Adipose tissue (tissue), 3 donors: ENCODE data around the gene FUBP3. TPM values are rescaled to one million over a fixed set of nuclear protein-coding genes. Genes with fewer than 3 reads are reported as not detected.

Experiments
- H3K27ac ChIP-seq: one replicate; pipeline ENCODE4 v1.5.1; 2013; ENCODE audit warnings: low read depth, low read length
- WGBS, 3 donors: extraction: QIAGEN DNeasy Blood & Tissue Kit; methylation state at CpG; one replicate each; pipeline ENCODE4 v1.1.7; 2013; 5-methylcytosine and 5-hydroxymethylcytosine counted together
- polyA plus RNA-seq, 3 donors: library from polyadenylated mRNA; stranded (reverse); fragments of 200-250 nt; gene quantifications; one replicate each; pipeline ENCODE4 v1.2.3, GENCODE V29; 2013
- donor health status: healthy with polysubstance abuse.
- donor health status: Bipolar disorder and iron deficiency.
- donor health status: healthy.

Gene FUBP3
- polyA plus RNA-seq, 3 donors = 13.3 to 27.9 (median 23.1) TPM

DNA sequence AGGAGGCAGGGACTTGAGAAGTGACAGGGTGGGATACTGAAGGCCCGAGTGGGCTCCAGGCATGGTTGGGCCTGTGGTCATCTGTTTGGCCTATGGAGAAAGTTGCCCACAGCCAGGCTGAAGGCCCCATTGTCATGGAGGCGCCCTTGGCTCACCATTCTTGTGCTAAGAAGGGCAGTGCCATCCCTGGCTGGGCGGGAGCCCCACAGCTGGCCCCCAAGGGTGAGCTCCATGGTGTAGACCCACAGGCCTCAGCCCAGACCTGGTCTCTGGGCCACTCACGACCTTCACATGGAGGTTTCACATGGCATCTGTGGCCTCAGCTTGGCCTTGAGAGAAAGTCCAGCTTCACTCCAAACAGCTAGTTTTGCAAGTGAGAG is 50.7 kb downstream of the FUBP3 start:
- 90 to 96% (median 96%) methylated on average over 4 of the region's 4 CpGs for WGBS, 3 donors
- no peak overlapping the region for H3K27ac ChIP-seq

GRCh38 chr9:130630506-130631330 is 51.3 kb downstream of the FUBP3 start:
- H3K27ac ChIP-seq = no peak overlapping the region
- WGBS, 3 donors = 90 to 95% (median 92%) methylated on average over 27 of the region's 27 CpGs

DNA sequence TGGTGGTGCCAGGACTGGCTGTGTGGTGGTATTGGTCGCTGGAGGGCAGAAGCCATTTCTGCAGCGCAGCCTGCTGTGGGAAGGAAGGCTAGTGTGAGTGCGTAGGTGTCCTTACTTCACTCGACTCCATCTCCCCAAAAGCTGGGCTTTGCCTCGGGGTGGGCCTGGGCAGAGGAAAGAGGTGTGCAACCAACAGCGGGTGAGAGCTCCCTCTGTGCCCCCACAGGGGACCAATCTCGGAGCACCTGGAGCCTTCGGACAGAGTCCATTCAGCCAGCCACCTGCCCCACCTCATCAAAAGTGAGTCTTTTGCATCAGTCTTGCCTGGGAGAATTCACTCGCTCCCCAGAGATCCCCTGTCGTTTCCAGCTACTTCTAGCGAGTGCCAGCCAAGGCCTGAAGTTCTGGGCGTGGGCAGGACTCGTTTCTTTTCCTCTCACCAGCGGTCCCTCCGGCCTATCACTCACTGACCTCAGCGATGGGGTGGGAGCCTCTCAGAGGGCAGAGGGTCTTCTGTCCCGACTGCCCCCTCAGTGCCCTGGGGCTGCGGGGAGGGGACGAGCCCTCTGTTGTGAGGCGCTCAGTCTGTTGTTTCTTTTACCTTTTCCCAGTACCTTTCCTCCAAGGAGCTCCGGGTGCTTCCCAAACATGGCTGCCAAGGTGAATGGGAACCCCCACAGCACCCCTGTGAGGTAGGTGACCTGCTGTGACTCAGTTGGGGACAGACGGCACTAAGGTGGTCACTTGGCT is 52.1 kb downstream of the FUBP3 start:
- WGBS, 3 donors = 93 to 94% (median 94%) methylated on average over 21 to 22 of the region's 22 CpGs
- H3K27ac ChIP-seq = no peak overlapping the region

DNA sequence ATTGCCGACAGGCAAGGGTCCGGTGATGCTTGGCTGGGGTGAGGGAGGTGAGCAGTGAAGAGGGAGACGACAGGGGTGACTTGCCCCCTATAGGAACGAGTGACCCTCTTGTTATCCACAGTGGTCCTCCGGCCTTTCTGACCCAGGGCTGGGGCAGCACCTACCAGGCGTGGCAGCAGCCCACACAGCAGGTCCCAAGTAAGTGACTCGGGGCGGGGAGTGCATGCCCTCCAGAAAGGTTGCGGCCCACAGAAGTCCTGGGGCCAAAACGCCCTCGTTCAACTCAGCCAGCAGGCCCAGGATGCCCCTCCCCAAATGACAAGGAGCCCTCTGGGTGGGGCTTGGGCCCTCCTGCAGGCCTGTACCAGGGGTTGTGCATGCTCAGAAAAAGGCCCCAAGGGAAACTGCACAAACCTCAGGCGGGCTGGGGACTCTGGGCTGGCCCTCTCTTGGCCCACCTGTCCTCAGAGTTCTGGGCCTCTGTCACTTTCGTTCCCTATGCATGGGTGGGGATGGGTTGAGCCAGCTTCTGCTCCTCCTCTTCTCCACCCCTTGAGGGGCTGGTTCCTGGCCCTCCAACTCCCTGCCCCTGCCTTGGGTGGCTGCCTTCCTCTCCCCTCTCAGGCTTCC is 52.8 kb downstream of the FUBP3 start:
- 85 to 88% (median 86%) methylated on average over 10 to 13 of the region's 13 CpGs for WGBS, 3 donors
- no peak overlapping the region for H3K27ac ChIP-seq

GRCh38 chr9:130632841-130633240 is 53.5 kb downstream of the FUBP3 start:
- H3K27ac ChIP-seq = no peak overlapping the region
- WGBS, 3 donors = 94 to 96% (median 95%) methylated on average over 7 of the region's 7 CpGs

DNA sequence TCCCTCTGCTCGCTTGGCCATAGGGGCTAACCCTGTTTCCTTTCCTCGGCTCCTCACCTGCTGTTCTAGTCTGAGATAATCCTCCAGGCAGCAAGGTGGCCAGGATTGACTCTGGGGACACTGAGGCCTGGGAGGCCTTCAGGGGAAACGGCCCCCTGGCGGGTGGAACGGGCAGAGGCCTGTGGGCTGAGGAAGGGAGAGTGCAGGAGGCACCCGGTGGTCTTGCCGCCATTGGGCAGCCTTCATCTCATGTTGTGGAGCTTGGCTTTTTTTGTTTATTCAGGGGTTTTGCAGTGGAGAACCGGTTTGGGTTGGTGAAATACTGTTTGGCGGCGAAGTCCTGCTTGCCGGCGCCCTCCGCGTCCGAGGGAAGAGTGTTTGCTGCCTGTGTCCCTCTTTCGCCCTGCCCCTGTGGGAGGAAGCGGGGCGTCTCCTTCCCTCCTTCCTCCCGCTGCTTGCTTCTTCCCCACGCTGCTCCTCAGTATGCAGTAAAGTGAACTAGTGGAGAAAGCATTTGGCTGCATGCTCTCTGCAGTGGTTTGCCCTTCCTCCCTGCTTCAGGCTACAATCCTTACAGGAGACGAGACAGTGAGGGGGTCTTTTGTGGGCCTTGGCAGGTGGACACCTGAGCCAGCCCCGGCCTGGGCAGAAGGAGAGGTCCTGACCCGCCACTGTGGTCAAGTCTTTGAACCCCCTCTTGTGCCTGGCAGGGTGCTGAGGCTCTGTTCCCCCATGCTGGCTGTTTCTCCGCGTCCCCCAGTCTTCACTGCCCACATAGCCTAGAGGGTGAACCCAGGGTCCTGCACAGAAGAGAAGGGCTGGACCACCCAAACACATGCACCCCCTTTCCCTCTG is 54.2 kb downstream of the FUBP3 start:
- WGBS, 3 donors = 92 to 93% (median 93%) methylated on average over 24 to 25 of the region's 25 CpGs
- H3K27ac ChIP-seq = no peak overlapping the region

- H3K27ac ChIP-seq = no peak overlapping the region
- WGBS, 3 donors = 89 to 95% (median 93%) methylated on average over 14 of the region's 14 CpGs
These were observed 54.9 kb downstream of the FUBP3 start for GRCh38 chr9:130634191-130634768.

DNA sequence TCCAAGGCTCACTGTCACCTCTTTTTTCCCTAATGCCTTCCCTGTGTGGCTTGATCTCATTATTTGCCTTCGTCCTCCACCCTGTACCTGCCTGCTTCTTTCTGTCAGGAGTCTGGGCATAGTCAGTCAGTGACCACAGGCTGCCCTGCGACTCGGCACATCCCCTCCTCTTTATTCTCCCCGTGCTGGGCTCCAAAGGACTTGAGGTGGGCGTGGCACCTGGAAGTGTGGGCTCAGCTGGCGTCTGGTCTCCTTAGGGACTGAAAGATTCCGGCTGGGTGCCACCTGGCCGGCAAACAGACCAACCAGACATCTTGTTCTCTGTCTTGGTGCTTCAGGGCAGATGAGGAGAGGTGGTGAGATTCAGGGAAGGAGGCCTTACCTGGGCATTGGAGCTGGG is 55.4 kb downstream of the FUBP3 start:
- 88 to 89% (median 89%) methylated on average over 8 of the region's 8 CpGs for WGBS, 3 donors
- no peak overlapping the region for H3K27ac ChIP-seq

- no peak overlapping the region for H3K27ac ChIP-seq
- WGBS, 3 donors = 93 to 95% (median 95%) methylated on average over 6 of the region's 6 CpGs
These were observed 55.9 kb downstream of the FUBP3 start for GRCh38 chr9:130635306-130635705.

DNA sequence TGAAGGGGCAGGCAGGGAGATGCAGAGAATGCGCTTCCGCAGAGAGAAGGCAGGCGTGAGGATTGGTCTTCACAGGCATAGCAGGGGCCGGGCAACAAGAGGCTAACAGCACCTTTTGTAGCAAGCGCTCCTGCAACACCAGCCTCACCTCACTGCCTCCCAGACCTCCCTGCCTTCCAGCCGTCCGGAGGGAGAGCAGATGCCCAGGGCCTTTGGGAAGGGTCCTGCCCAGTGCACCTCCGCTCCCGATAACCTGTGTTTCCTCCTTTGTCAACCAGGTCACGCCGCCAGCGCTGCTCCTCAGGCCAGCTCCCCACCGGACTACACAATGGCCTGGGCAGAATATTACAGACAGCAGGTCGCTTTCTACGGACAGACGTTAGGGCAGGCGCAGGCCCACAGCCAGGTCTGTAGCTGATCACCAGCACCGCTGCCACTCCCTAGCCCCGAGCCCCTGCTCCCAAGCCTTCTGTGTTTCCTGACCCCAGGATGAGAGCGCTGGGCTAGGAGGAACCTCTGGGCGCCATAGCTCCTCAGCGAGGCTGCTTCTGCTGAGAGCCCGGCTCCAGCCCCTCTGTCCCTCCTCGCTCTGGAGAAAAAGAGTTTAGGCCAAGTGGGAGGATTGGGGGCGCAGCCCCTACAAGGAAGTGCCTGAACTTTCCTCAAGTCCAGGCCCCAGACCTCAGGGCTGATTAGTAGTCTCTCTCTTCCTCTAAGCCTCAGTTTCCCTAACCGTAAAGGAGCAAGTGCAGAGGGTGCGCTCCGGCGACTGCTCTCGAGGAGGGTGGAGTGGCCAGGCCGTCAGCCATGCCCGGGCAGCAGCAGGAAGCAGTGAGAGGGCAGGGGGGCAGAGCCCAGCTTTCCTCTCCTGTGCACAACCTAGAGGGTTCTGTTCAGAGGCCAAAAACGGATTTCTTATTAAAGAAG is 56.6 kb downstream of the FUBP3 start:
- WGBS, 3 donors = 95 to 96% (median 96%) methylated on average over 32 to 33 of the region's 33 CpGs
- no peak overlapping the region for H3K27ac ChIP-seq

DNA sequence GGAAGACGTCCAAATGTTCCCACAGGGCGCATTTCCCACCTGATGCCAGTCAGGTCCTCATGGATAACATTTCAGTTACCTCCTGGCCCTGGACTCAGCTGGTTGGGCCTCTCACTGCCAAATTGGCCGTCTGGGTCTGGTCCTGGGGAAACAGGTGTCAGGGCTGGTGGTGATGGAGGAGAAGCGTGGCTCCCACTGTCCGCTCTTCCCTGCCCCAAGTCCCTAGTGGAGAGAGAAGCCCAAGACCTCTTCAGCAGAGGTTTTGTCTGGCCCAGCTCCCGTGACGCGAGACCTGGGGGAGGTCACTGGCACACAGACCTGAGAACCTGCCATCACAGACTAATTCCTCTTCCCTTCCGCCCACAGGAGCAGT is 57.3 kb downstream of the FUBP3 start:
- WGBS, 3 donors = 90 to 92% (median 91%) methylated on average over 9 of the region's 9 CpGs

DNA sequence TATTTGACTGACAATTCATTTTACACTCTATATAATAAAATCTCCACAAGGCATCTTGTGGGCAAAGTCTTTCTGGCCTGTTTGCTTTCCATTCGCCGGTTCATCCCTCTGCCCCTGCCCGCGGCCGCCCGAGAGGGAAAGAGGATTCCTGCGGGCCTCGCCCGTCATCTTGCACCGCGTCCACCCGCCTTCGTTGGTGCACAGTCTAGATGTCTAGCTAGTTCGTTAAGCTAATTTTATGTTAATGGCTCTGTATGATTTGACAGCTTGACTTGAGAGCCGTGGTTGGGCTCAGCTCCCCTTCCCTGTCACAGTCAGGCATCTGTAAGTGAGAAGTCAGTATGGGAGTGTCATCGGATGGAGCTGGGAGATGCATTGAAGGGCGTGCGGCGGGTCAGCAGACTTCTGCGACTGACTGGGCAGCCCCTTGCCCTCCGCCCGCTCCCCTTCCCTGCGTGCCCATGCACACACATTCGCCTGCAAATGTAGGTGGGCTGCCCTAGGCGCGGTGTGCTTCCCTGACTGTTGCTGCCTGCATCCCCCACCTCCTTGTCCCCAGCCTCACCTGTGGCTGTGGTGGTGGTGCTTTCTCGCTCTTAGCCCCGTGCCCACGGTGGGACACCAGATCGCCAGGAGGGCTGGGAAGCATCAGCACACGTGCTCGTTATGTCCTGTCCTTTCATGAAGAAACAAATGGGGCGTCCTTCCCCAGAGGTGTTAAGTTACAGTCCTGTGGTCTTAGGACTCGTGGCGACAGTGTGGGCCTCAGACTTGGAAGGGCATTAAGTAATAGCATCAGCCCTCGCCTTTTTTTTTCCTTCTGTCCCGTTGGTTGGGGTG is 59.1 kb downstream of the FUBP3 start:
- WGBS, 3 donors = 87 to 90% (median 87%) methylated on average over 37 of the region's 37 CpGs

More for the DNA sequence above, 57.3 kb downstream of the FUBP3 start:
- no peak overlapping the region for H3K27ac ChIP-seq

DNA sequence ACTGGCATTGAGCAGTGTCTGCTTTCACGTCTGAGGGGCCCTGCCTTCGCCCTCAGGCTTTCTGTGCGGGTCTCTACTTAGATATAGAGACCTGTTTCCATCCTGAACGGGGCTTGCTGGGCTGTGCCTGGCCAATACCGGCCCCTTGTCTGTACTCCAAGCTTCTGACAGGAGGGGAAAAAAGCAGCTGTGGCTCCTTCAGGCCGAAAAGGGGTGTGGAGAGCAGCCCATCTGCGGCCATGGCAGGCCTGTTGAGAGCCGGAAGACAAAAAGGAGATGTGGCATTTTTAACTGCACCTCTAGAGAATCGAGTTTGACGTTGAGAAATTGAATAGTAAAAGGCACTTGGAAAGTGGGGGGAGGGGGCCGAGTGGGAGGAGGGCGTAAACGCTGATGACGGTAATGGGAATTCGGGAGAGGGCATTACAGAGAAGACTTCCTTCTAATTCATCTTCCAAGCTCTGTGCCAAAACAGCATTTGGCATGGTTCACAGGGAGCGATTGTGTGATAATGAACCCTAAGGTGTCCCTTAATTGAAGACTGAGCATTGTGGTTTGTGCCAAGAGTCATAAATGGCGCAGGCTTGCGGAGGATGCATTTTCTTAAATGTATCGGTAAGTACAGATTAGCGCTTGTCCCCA is 59.9 kb downstream of the FUBP3 start:
- H3K27ac ChIP-seq = no peak overlapping the region
- 64 to 69% (median 66%) methylated on average over 20 of the region's 20 CpGs for WGBS, 3 donors

More for the DNA sequence above, 59.1 kb downstream of the FUBP3 start:
- H3K27ac ChIP-seq = no peak overlapping the region

DNA sequence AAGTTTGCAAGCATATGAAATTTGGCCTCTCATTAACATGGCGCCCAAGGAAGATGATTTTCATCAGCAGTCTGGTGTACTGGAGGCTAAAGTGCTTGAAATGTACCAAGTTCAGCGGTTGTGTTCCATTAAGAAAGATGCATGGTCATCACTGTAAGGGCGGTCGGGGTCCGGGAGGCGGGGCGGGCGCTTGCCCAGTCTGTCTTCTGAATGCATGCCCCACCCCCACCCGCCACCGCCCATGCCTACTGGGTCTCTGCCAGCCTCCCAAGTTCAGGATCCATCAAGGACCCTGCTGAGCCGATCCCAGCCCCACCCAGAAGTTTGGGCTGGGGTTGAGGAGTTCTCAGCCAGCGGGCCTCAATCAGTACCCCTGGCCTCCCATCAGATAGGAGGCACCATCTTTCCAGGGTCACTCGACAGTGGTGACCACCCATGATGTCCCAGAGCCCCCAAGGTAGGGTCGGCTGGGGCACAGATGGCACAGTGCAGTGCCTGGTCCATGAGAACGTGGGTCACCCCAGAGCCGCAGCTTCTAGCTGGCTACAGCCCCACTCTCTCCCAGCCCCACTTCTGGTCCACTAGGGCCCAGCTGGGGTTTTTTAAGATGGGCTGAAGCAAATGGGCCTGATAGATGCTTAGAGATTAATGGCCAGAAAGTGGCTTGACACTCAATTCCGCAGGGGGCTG is 60.6 kb downstream of the FUBP3 start:
- WGBS, 3 donors = 94 to 97% (median 96%) methylated on average over 17 of the region's 17 CpGs
- no peak overlapping the region for H3K27ac ChIP-seq

- 73 to 84% (median 80%) methylated on average over 7 of the region's 7 CpGs for WGBS, 3 donors
These were observed 61.3 kb downstream of the FUBP3 start for GRCh38 chr9:130640681-130641080.

More at GRCh38 chr9:130640681-130641080, 61.3 kb downstream of the FUBP3 start:
- H3K27ac ChIP-seq = no peak overlapping the region
